CD4-positive, alpha-beta T cell (primary cell): ENCODE data around the gene SND1. TPM values are rescaled to one million over a fixed set of nuclear protein-coding genes. Genes with fewer than 3 reads are reported as not detected.

Experiments
- ATAC-seq: fragments of 200-7000 bp; cut with Tn5 transposase; one replicate; pipeline ENCODE4 v1.10.0; 2022; ENCODE audit warnings: mild to moderate bottlenecking; ENCODE audit not compliant: poor library complexity
- CTCF ChIA-PET: fragments of 350-600 bp; sonication (Branson Sonifier 250); formaldehyde crosslinking; loops from one replicate; lab custom pipeline; 2021; ENCODE audit warnings: antibody characterized with exemption, inconsistent platforms; lab: Charles Lee
- POLR2A ChIA-PET: fragments of 350-600 bp; sonication (Branson Sonifier 250); formaldehyde crosslinking; loops from one replicate; lab custom pipeline; 2021; ENCODE audit warnings: antibody characterized with exemption, inconsistent platforms; lab: Charles Lee
- DNase-seq, 14 experiments: peaks; one replicate each; pipeline ENCODE4 v3.0.0-alpha.2; 2013 to 2020; ENCODE audit warnings: mixed read lengths in 2 of 14
- H3K27ac ChIP-seq, 2 donors: one replicate each; pipeline versions ENCODE4 v1.5.1 to v1.7.0; 2013; ENCODE audit warnings: low read length in 2 of 2, low read depth in 1 of 2, mild to moderate bottlenecking in 1 of 2
- H3K27me3 ChIP-seq, 2 experiments: 1 replicate in 1 of 2; 2 replicates in 1 of 2; pipeline versions ENCODE4 v1.6.1 to v1.7.0; 2013; ENCODE audit warnings: low read length in 2 of 2, control low read depth in 1 of 2, mild to moderate bottlenecking in 1 of 2, moderate library complexity in 1 of 2; ENCODE audit not compliant: insufficient read depth in 2 of 2, control insufficient read depth in 1 of 2
- H3K36me3 ChIP-seq: one replicate; pipeline ENCODE4 v1.6.1; 2013; ENCODE audit warnings: low read length, control low read depth; ENCODE audit not compliant: insufficient read depth
- H3K4me1 ChIP-seq: one replicate; pipeline ENCODE4 v1.6.1; 2013; ENCODE audit warnings: low read length, control low read depth; ENCODE audit not compliant: insufficient read depth
- H3K4me3 ChIP-seq: one replicate; pipeline ENCODE4 v1.5.1; 2013; ENCODE audit warnings: mild to moderate bottlenecking, low read length, moderate library complexity
- H3K9me3 ChIP-seq, 2 experiments: 1 replicate in 1 of 2; 2 replicates in 1 of 2; pipeline versions ENCODE4 v1.6.1 to v1.7.0; 2013; ENCODE audit warnings: low read length in 2 of 2, mild to moderate bottlenecking in 2 of 2, control low read depth in 1 of 2, moderate library complexity in 1 of 2; ENCODE audit not compliant: control insufficient read depth in 1 of 2, insufficient read depth in 1 of 2
- H3K27ac Mint-ChIP-seq: one replicate; pipeline ENCODE4 v1.8.0; 2020; ENCODE audit warnings: mixed read lengths
- H3K27me3 Mint-ChIP-seq: one replicate; pipeline ENCODE4 v1.8.0; 2021; ENCODE audit warnings: mixed read lengths
- H3K36me3 Mint-ChIP-seq: one replicate; pipeline ENCODE4 v1.8.0; 2021; ENCODE audit warnings: low read depth, mixed read lengths
- H3K4me1 Mint-ChIP-seq: one replicate; pipeline ENCODE4 v1.8.0; 2021; ENCODE audit warnings: low read depth, mixed read lengths
- H3K4me3 Mint-ChIP-seq: one replicate; pipeline ENCODE4 v1.8.0; 2020; ENCODE audit warnings: mild to moderate bottlenecking, mixed read lengths
- H3K9me3 Mint-ChIP-seq: one replicate; pipeline ENCODE4 v1.8.0; 2020; ENCODE audit warnings: mixed read lengths
- CTCF ChIP-seq: fragments of 200-600 bp; IDR thresholded peaks from one replicate; pipeline ENCODE4 v1.8.0; 2022; ENCODE audit warnings: antibody characterized with exemption, mild to moderate bottlenecking
- intact Hi-C, 2 experiments: fragments of 100-400 bp; cut with DNase I in 1 of 2; cut with micrococcal nuclease in 1 of 2; formaldehyde crosslinking; loops; one replicate each; pipeline versions ENCODE4 v1.15.1 to v1.9.0; 2023 to 2025; cut with DNase I, micrococcal nuclease
- total RNA-seq, 174 experiments: library from RNA in 2 of 174; stranded (reverse) in 2 of 174; gene quantifications; one replicate each; pipeline ENCODE4 v1.2.3 and lab custom pipeline; 2021 to 2026

The SND1 gene
- total RNA-seq, 2 experiments from 2014 or later: 104 to 113 TPM

GRCh38 chr7:128039544-128039953 is 387.6 kb downstream of the SND1 start:
- Mint-ChIP-seq H3K9me3 (no peaks in the 10 kb centered on the region), H3K4me1 (peaks cover 19% of the 10 kb centered on the region), H3K27ac (no peak overlapping the region), H3K27me3 (no peaks in the 10 kb centered on the region), H3K4me3 (no peak overlapping the region), H3K36me3 (no peaks in the 10 kb centered on the region)
- Histone ChIP-seq H3K4me1 (peaks cover 5% of the 10 kb centered on the region), H3K9me3 (no peaks in the 10 kb centered on the region), H3K36me3 (peaks cover 9% of the 10 kb centered on the region), H3K4me3 (no peak overlapping the region), H3K27ac (no peak overlapping the region), H3K27me3 (no peaks in the 10 kb centered on the region)
- POLR2A ChIA-PET: no interaction called here
- intact Hi-C loops: loop anchor here in 1 of 2 experiments (5.0 to 10.0 kb wide), 2 partner anchors 168 to 335 kb away; no protein-coding TSS in a partner anchor
- CTCF ChIA-PET: no interaction called here
- ATAC-seq: no peak
- TF ChIP-seq CTCF: no peak
- DNase-seq: no peak

GRCh38 chr7:128040205-128040604 is 388.2 kb downstream of the SND1 start:
- ChIA-PET POLR2A (no interaction called here), CTCF (no interaction called here)
- H3K27me3 Mint-ChIP-seq: no peaks in the 10 kb centered on the region
- H3K4me3 ChIP-seq: no peak overlapping the region
- H3K9me3 Mint-ChIP-seq: no peaks in the 10 kb centered on the region
- no peak for ATAC-seq
- H3K36me3 Mint-ChIP-seq: no peaks in the 10 kb centered on the region
- H3K27ac Mint-ChIP-seq: no peak overlapping the region
- H3K4me1 ChIP-seq: peaks cover 5% of the 10 kb centered on the region
- H3K27me3 ChIP-seq: no peaks in the 10 kb centered on the region
- no peak overlapping the region for H3K4me3 Mint-ChIP-seq
- no peak for TF ChIP-seq CTCF
- peaks cover 9% of the 10 kb centered on the region for H3K36me3 ChIP-seq
- intact Hi-C loops: no loop called here
- no peak for DNase-seq
- H3K4me1 Mint-ChIP-seq: peaks cover 26% of the 10 kb centered on the region
- H3K9me3 ChIP-seq: no peaks in the 10 kb centered on the region
- no peak overlapping the region for H3K27ac ChIP-seq

GRCh38 chr7:128041203-128041602 is 389.2 kb downstream of the SND1 start:
- no peaks in the 10 kb centered on the region for H3K36me3 Mint-ChIP-seq
- no peak overlapping the region for H3K4me3 Mint-ChIP-seq
- ATAC-seq (no peak), DNase-seq (no peak)
- ChIA-PET POLR2A (no interaction called here), CTCF (interaction anchor here (1.6 kb wide), 1 partner anchor 11 kb away, joined by 3 read pairs; no protein-coding TSS in a partner anchor)
- TF ChIP-seq CTCF: no peak
- Histone ChIP-seq H3K36me3 (peaks cover 9% of the 10 kb centered on the region), H3K4me3 (no peak overlapping the region), H3K27ac (no peak overlapping the region), H3K4me1 (peaks cover 5% of the 10 kb centered on the region), H3K27me3 (no peaks in the 10 kb centered on the region), H3K9me3 (no peaks in the 10 kb centered on the region)
- peaks cover 34% of the 10 kb centered on the region for H3K4me1 Mint-ChIP-seq
- no peaks in the 10 kb centered on the region for H3K9me3 Mint-ChIP-seq
- intact Hi-C loops: no loop called here
- no peaks in the 10 kb centered on the region for H3K27me3 Mint-ChIP-seq
- no peak overlapping the region for H3K27ac Mint-ChIP-seq
